HG03521 (cell line): Measurements from ENCODE around the gene BMPR1B.
"Not testable (repeated sequence)": the region's sequence is repeated elsewhere in the genome, so short reads cannot be mapped to it uniquely, and the experiment has no call there.

ENCODE experiments used
- ATAC-seq: cut with Tn5 transposase; IDR thresholded peaks from one replicate; pipeline ENCODE4 v1.9.1; 2021; ENCODE audit warnings: mild to moderate bottlenecking, moderate library complexity; ENCODE audit not compliant: unreplicated experiment

BMPR1B gene

GRCh38 chr4:95020521-95020920, 262.8 kb downstream of the BMPR1B start:
- ATAC-seq, result no peak

DNA sequence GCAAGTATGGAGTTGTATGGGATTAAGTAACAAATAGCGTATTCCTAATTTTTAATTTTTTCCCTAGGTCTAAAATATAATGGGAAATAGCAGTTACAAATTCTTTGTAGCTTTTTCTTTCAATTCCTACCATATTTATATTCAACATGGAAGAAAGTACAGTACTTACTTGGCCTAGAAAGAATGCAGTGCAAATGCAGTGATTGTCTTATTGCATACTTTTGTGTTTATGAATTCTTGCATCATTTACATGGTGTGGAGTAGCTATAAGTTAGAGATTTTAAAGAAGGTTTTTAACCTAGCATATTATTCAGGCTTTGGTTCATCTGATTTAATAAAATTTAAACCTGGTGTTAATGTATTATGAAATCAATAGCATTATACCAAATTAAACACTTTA, 263.3 kb downstream of the BMPR1B start:
- ATAC-seq, result no peak

DNA sequence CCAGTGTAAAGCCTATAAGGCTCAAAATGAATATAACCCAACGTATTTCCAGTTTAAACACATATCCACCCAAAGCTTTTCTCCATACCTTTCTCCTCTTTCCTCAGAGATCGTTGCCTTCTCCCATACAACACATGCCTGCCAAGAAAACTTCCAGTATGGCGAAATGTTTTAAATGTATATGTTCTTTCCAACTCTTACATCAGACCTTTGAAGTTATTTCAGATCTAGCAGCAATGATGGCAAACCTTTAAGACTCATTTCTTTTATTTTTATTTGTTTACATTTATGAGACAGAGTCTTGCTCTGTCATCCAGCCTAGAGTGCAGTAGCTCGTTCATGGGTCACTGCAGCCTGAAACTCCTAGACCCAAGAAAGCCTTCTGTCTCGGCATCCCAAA, 265.4 kb downstream of the BMPR1B start:
- ATAC-seq, result no peak

- no peak for ATAC-seq
Measured at GRCh38 chr4:95027905-95028618, 270.3 kb downstream of the BMPR1B start.

DNA sequence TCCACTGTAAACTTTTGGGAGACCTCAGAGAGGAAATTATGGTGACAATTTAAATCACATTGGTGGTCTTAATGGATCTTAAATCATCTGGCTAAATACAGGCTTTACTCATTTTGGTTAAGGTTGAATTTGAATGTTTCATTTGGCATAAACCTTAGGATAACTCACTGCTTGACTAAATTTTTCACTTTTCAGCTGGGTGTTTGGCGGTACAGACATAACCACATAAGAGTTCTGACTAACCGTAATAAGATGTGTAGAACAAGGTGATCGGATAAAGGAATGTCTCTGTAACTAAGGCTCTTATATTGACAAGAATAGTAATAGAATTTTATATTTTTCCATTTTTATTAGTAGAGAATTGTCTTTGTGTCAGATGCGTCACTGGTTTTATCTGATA, 281.0 kb downstream of the BMPR1B start:
- no peak for ATAC-seq

DNA sequence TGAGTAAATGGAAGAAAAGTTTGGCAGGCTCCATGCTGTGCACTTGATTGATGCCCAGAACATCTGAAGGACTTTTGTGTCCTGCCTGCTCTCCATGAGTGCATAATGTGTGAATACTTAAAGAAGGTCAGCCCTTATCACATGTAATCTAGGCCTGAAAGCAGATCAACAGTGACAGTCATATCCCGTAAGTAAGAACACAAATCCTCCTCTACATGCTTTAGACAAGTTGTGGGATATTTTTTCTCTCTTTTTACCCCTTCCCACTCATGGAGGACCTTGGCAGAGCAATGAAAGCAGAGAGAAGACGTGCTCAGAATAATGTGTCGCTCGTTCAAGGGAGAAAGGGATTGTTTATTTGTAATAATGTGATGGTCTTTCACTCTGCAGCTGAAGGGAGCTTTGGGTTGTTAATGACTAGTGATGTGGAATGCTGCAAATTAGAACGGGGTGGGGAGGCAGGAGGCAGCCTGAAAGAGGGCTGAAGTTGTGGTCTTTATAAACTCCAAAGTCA, 286.6 kb downstream of the BMPR1B start:
- ATAC-seq, result no peak

DNA sequence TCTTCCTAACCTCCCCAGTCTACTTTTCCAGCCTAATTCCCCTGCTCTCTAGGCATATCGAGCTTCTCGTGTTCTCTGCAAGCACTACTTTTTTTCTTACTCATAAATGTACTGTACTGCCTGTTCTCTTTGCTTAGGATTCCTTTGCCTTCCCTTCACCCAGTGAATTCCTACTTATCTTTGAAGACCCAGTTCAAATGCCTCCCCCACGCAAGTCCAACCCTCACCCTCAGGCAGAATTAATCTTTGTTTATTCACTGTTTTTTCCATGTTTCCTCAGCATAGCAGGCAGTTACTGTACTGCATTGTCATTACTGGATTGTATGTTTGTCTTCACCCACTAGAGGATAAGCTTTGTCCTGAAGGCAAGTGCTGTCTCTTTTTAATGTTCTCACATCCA, 287.7 kb downstream of the BMPR1B start:
- ATAC-seq, result no peak

- ATAC-seq, result no peak
Measured at GRCh38 chr4:95048296-95048695, 290.5 kb downstream of the BMPR1B start.

- ATAC-seq, result no peak
Measured at GRCh38 chr4:95049551-95050233, 291.9 kb downstream of the BMPR1B start.

GRCh38 chr4:95050980-95051701, 293.4 kb downstream of the BMPR1B start:
- ATAC-seq, result no peak

DNA sequence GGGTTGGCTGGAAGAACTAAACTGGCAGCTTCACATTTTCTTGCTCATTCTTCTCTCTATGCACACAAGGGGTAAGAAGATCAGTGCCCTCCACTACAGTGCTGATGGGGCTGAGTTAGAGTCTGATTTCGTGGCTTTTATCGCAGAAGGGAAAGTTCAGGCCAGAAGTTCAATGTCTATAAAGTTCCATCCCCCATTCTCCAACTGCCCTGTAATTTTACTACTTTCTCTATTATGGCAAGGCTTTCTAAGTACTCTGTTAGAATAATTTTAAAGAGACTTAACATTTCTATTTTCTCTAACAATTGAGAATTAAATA, 293.9 kb downstream of the BMPR1B start:
- ATAC-seq, result no peak

GRCh38 chr4:95058991-95059390, 301.2 kb downstream of the BMPR1B start:
- no peak for ATAC-seq

- ATAC-seq, result no peak
Measured at GRCh38 chr4:95059663-95060062, 301.9 kb downstream of the BMPR1B start.

GRCh38 chr4:95061220-95061619, 303.5 kb downstream of the BMPR1B start:
- ATAC-seq, result no peak

GRCh38 chr4:95061801-95062200, 304.0 kb downstream of the BMPR1B start:
- not testable (repeated sequence) for ATAC-seq

DNA sequence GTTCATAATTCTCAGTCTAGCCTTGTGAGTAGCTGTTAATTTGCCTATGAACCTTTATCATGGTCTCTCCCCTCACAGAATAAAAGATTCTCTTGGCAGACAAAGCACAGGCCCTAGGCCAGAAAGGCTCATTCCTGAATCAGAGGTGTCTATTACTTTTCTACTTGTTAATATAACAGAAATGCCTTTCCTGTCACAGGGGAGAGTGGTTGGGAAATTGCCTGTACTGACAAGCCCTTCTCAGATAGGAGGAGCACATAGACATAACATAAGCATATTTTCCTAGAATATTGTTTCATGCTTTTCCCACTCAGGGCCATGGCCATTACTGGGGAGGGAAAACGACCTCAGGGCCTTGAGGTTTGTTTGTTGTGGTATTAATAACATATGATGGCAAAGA, 308.3 kb downstream of the BMPR1B start:
- ATAC-seq, result no peak

DNA sequence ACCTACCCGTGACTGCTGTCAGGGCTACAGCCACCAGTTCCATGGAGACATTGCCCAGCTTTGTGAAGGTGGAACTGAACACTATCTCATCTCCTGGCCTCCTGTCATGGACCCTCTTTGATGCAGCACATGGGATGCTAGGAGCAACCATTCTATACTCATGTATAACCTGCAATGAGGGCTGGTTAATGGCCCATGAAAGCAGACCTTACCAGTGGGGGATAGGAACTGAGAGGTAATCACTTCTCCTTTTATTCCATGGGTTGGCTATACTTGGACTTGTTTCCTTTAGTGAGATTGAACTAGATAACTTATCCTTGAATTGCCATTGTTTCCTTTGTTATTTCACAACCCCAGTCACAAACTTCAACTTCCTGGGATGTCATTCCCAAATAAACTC, 310.6 kb downstream of the BMPR1B start:
- ATAC-seq, result no peak

DNA sequence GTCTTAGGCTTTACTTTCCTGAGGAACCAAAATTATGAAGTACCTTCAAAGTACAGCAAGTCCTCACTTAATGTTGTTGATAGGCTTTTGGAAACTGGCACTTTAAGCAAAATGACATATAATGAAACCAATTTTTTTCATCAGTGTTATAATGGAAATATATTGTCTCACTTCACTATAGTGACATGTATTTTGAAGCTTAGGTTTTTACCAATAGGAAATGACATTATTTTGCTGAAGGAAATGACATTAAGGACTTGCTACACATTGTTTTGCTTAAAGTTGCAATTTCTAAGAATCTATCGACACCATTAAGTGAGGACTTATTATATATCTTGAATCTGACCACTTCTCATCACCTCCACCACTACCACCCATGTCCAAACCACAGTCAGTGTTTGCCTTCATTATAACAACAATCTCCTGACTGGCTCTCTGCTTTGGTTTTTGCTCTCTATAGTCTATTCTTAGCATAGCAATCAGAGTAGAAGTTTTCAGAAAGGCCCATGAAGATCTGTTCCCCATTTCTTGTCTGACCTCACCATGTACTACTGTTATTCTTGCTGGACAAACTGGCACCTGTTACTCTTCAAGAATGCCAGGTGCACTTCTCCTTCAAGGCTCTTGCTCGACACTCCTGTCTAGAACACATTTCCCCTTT, 311.2 kb downstream of the BMPR1B start:
- ATAC-seq, result no peak

DNA sequence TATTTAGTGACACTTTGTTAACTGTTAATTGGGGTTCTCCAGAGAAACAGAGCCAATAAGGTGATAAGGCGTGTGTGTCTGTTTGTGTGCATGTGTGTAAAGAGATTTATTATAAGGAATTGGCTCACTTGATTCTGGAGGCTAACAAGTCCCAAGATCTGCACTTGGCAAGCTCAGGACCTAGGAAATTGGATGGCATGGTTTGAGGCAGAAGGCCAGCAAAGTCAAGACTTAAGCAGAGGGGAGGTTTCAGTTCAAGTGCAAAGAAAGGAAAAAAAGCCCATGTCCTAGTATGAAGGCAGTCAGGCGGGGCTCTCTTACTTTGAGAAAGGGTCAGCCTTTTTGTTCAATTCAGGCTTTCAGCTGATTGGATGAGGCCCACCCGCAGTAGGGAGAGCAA, 314.1 kb downstream of the BMPR1B start:
- ATAC-seq, result no peak

DNA sequence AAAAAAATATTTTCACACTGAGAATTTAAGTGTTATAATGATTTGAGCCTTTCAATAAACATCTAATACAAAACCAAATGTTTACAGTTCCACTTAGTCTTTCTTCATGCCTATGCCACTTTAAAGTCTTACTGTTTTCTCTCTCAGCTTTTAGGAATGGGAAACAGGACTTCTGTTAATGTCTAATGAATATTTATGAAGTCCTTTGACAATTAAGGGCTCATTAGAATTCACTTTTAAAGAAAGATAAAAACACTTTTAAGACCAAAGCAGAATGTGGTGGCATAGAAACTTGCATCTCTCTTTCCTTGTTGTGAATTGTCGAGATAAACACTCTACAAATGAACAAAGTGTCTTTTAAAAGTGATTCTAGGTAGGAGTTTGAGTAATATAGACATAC, 315.9 kb downstream of the BMPR1B start:
- no peak for ATAC-seq

DNA sequence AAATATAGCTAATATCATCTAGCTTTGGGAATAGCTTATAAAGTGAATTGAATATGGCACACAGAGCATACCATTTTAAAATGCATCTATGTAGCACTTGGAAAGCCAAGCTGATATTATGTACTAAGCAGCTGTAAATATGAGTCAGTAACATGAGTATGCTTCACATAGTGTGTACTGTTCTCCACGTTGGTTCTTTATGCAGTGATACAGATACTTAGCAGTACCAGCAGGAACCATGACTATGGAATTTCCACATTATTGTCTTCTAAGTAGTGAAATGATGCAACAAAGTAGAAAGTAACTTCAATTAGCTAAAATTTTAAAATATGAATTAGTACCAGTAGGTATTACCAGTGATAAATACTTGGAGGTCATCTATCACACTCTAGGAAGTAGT, 320.1 kb downstream of the BMPR1B start:
- ATAC-seq, result no peak
